Measurements from ENCODE around the gene HLF. TPM values are rescaled to one million over a fixed set of nuclear protein-coding genes. Genes with fewer than 3 reads are reported as not detected.

Gene HLF
- total RNA-seq, 3 donors from 2014 or later, result 11.8 to 21.4 (median 13.4) TPM

GRCh38 chr17:55290492-55291113, 25.8 kb downstream of the HLF start:
- DNase-seq (ENCODE audit: low spot score in 2 of 2), result no peak
- TF ChIP-seq POLR2AphosphoS5 (IDR thresholded peaks at IDR 0.05) (no peak), CTCF (IDR thresholded peaks at IDR 0.05) (no peak), POLR2A (IDR thresholded peaks at IDR 0.05) (no peak)
- Histone ChIP-seq H3K4me3 (no peak overlapping the region), H3K9me3 (no peaks in the 10 kb centered on the region), H3K36me3 (no peaks in the 10 kb centered on the region), H3K4me1 (peaks cover under 1 to 3% of the 10 kb centered on the region in 2 donors), H3K27me3 (no peaks in the 10 kb centered on the region), H3K27ac (no peak overlapping the region)
- intact Hi-C loops (cut with DNase I; ENCODE audit: low total_unique reads), result no loop called here

GRCh38 chr17:55291114-55291507, 26.4 kb downstream of the HLF start:
- intact Hi-C loops (cut with DNase I; ENCODE audit: low total_unique reads), result no loop called here
- TF ChIP-seq POLR2AphosphoS5 (IDR thresholded peaks at IDR 0.05) (no peak), CTCF (IDR thresholded peaks at IDR 0.05) (no peak), POLR2A (IDR thresholded peaks at IDR 0.05) (no peak)
- Histone ChIP-seq H3K27ac (no peak overlapping the region), H3K27me3 (no peaks in the 10 kb centered on the region), H3K4me1 (peaks cover 0 to 4% of the 10 kb centered on the region in 2 donors), H3K4me3 (no peak overlapping the region), H3K9me3 (no peaks in the 10 kb centered on the region), H3K36me3 (no peaks in the 10 kb centered on the region)
- no peak for DNase-seq (ENCODE audit: low spot score in 2 of 2)

- Histone ChIP-seq H3K4me1 (peaks cover 0 to 4% of the 10 kb centered on the region in 2 donors), H3K27ac (no peak overlapping the region), H3K27me3 (no peaks in the 10 kb centered on the region), H3K4me3 (no peak overlapping the region), H3K9me3 (no peaks in the 10 kb centered on the region), H3K36me3 (no peaks in the 10 kb centered on the region)
- no peak for DNase-seq (ENCODE audit: low spot score in 2 of 2)
- TF ChIP-seq POLR2A (IDR thresholded peaks at IDR 0.05) (no peak), POLR2AphosphoS5 (IDR thresholded peaks at IDR 0.05) (no peak), CTCF (IDR thresholded peaks at IDR 0.05) (no peak)
- intact Hi-C loops (cut with DNase I; ENCODE audit: low total_unique reads), result no loop called here
Observed at GRCh38 chr17:55292094-55292493, 27.3 kb downstream of the HLF start.

- Histone ChIP-seq H3K27ac (peak overlapping the region in 1 of 2 donors; percentile 22), H3K4me1 (peaks cover 0 to 4% of the 10 kb centered on the region in 2 donors)
- intact Hi-C loops (cut with DNase I; ENCODE audit: low total_unique reads), result no loop called here
Observed at GRCh38 chr17:55294042-55294751, 29.4 kb downstream of the HLF start.

More at GRCh38 chr17:55294042-55294751, 29.4 kb downstream of the HLF start:
- H3K4me3 ChIP-seq, result no peak overlapping the region
- TF ChIP-seq CTCF (IDR thresholded peaks at IDR 0.05) (no peak), POLR2AphosphoS5 (IDR thresholded peaks at IDR 0.05) (no peak), POLR2A (IDR thresholded peaks at IDR 0.05) (no peak)
- no peaks in the 10 kb centered on the region for H3K9me3 ChIP-seq
- DNase-seq (ENCODE audit: low spot score in 2 of 2), result no peak
- no peaks in the 10 kb centered on the region for H3K27me3 ChIP-seq
- H3K36me3 ChIP-seq, result no peaks in the 10 kb centered on the region
